GM12878 (cell line): ENCODE measurements around the gene NID1. TPM values are rescaled to one million over a fixed set of nuclear protein-coding genes. Genes with fewer than 3 reads are reported as not detected.

Experiments used
- ATF7 ChIP-seq: fragments of 450-650 bp; IDR thresholded peaks from 2 replicates; pipeline ENCODE4 v1.6.1; 2016; ENCODE audit warnings: low read depth, mild to moderate bottlenecking
- BCLAF1 ChIP-seq: fragments of 450-650 bp; IDR thresholded peaks from 2 replicates; pipeline ENCODE4 v1.6.1; 2017; ENCODE audit warnings: antibody characterized with exemption, mild to moderate bottlenecking, moderate library complexity
- CHD1 ChIP-seq: IDR thresholded peaks from 2 replicates; pipeline ENCODE4 v1.6.1; 2012; ENCODE audit warnings: low read depth, low read length, improper control_type of control experiment
- HSF1 ChIP-seq: fragments of 150-350 bp; IDR thresholded peaks from 2 replicates; pipeline ENCODE4 v1.6.1; 2014; ENCODE audit warnings: mild to moderate bottlenecking, low read depth, low read length
- IRF3 ChIP-seq: fragments of 450-650 bp; IDR thresholded peaks from 2 replicates; pipeline ENCODE4 v1.6.1; 2014; ENCODE audit warnings: mild to moderate bottlenecking
- IRF4 ChIP-seq: IDR thresholded peaks from 2 replicates; pipeline ENCODE4 v1.6.1; 2011; ENCODE audit warnings: low read depth, low read length
- KAT2A ChIP-seq: conservative IDR thresholded peaks from 2 replicates; pipeline ENCODE4 v1.6.1; 2011; ENCODE audit warnings: low read depth, low read length; ENCODE audit not compliant: control insufficient read depth
- MTA3 ChIP-seq: IDR thresholded peaks from 2 replicates; pipeline ENCODE4 v1.6.1; 2012; ENCODE audit warnings: low read length, inconsistent platforms, borderline replicate concordance
- MXI1 ChIP-seq: fragments of 150-350 bp; IDR thresholded peaks from 2 replicates; pipeline ENCODE4 v1.6.1; 2011; ENCODE audit warnings: low read depth, mild to moderate bottlenecking, inconsistent platforms, low read length, improper control_type of control experiment
- PAX5 ChIP-seq: IDR thresholded peaks from 2 replicates; pipeline ENCODE4 v1.6.1; 2011; ENCODE audit warnings: low read depth, low read length, borderline replicate concordance
- POLR2AphosphoS5 ChIP-seq: IDR thresholded peaks from 2 replicates; pipeline ENCODE4 v1.6.1; 2011; ENCODE audit warnings: mild to moderate bottlenecking, low read length, inconsistent platforms
- POU2F2 ChIP-seq: IDR thresholded peaks from 3 replicates; pipeline ENCODE4 v1.6.1; 2011; ENCODE audit warnings: low read depth, mild to moderate bottlenecking, low read length, borderline replicate concordance
- RAD21 ChIP-seq: IDR thresholded peaks from 2 replicates; pipeline ENCODE4 v1.6.1; 2011; ENCODE audit warnings: mild to moderate bottlenecking, low read depth, low read length, moderate library complexity; ENCODE audit not compliant: insufficient read depth
- RBBP5 ChIP-seq: fragments of 200-600 bp; sonication (generic); conservative IDR thresholded peaks from 2 replicates; pipeline ENCODE4 v1.6.1; 2016
- RELA ChIP-seq: fragments of 450-650 bp; IDR thresholded peaks from 2 replicates; pipeline ENCODE4 v1.8.0; 2014; ENCODE audit warnings: borderline replicate concordance; ENCODE audit not compliant: partially characterized antibody
- REST ChIP-seq: IDR thresholded peaks from 2 replicates; pipeline ENCODE4 v1.6.1; 2012; ENCODE audit warnings: mild to moderate bottlenecking, low read depth, low read length
- RUNX3 ChIP-seq: IDR thresholded peaks from 2 replicates; pipeline ENCODE4 v1.6.1; 2012; ENCODE audit warnings: low read length, inconsistent platforms
- SMC3 ChIP-seq: IDR thresholded peaks from 2 replicates; pipeline ENCODE4 v1.6.1; 2011; ENCODE audit warnings: low read length, improper control_type of control experiment, borderline replicate concordance
- SREBF1 ChIP-seq: IDR thresholded peaks from 2 replicates; pipeline ENCODE4 v1.6.1; 2012; ENCODE audit warnings: mild to moderate bottlenecking, low read length
- TCF7 ChIP-seq: IDR thresholded peaks from 2 replicates; pipeline ENCODE4 v1.6.1; 2014; ENCODE audit warnings: antibody characterized with exemption, borderline replicate concordance
- YY1 ChIP-seq: IDR thresholded peaks from 2 replicates; pipeline ENCODE4 v1.6.1; 2011; ENCODE audit warnings: low read depth, mild to moderate bottlenecking, low read length
- ZBED1 ChIP-seq: IDR thresholded peaks from 2 replicates; pipeline ENCODE4 v1.6.1; 2016; ENCODE audit warnings: borderline replicate concordance
- ZNF274 ChIP-seq: IDR thresholded peaks from one replicate; pipeline ENCODE4 v1.8.0; 2011; ENCODE audit not compliant: insufficient read length, insufficient read depth
- ZZZ3 ChIP-seq: IDR thresholded peaks from 2 replicates; pipeline ENCODE4 v1.6.1; 2011; ENCODE audit warnings: low read depth; ENCODE audit not compliant: control insufficient read depth, insufficient read length
- polyA plus RNA-seq, 11 experiments: library from polyadenylated mRNA; depleted of rRNA in 4 of 11; unstranded in 6 of 11; stranded (reverse) in 5 of 11; fragments of >200 nt; fragmentation: Nextera tagmentation in 4 of 11; fragmentation: Illumina TruSeq in 1 of 11; extraction: Ambion mirVana in 4 of 11; extraction: Trizol in 1 of 11; gene quantifications; 1 replicate in 1 of 11; 2 replicates in 10 of 11; pipeline versions ENCODE4 v1.2.1 to v1.2.3, GENCODE V29; 2011 to 2016; ENCODE audit warnings: inconsistent platforms in 2 of 11, missing spikeins in 2 of 11, low read depth in 1 of 11
- total RNA-seq, 4 experiments: library from RNA; depleted of rRNA in 3 of 4; stranded (reverse); fragments of >200 nt in 3 of 4; fragmentation: Illumina TruSeq in 1 of 4; extraction: Trizol in 1 of 4; gene quantifications; 2 replicates each; pipeline versions ENCODE4 v1.2.1 to v1.2.3, GENCODE V29; 2013 to 2021

Gene NID1
- total and polyA plus RNA-seq, 10 of the 15 experiments (the other 5 are each of a cell fraction or from before 2014, with no cell fraction given), result 4.2 to 25.7 (median 11.3) TPM

- TF ChIP-seq PAX5 (peak; percentile 78; the same call in 1 of the 2 replicates), SREBF1 (no peak), YY1 (no peak), RELA (no peak), HSF1 (no peak), ZBED1 (no peak), KAT2A (no peak), MTA3 (no peak), TCF7 (no peak), POLR2AphosphoS5 (peak; percentile 51; the same call in 1 of the 2 replicates), RBBP5 (no peak), SMC3 (no peak), REST (no peak), ZNF274 (no peak), ATF7 (0 out of 2 replicates have a peak, but pooled peaks have one; percentile 31), IRF3 (no peak), RUNX3 (peak; percentile 91), MXI1 (no peak), CHD1 (no peak), IRF4 (peak; percentile 58; the same call in 1 of the 2 replicates), BCLAF1 (no peak), RAD21 (no peak), POU2F2 (no peak), ZZZ3 (no peak)
These were observed 68.7 kb downstream of the NID1 start (continued) for GRCh38 chr1:235996048-235996785.
